Measurements from ENCODE around the gene GIGYF2.
"Not testable (repeated sequence)": the region's sequence is repeated elsewhere in the genome, so short reads cannot be mapped to it uniquely, and the experiment has no call there.

The GIGYF2 gene

DNA sequence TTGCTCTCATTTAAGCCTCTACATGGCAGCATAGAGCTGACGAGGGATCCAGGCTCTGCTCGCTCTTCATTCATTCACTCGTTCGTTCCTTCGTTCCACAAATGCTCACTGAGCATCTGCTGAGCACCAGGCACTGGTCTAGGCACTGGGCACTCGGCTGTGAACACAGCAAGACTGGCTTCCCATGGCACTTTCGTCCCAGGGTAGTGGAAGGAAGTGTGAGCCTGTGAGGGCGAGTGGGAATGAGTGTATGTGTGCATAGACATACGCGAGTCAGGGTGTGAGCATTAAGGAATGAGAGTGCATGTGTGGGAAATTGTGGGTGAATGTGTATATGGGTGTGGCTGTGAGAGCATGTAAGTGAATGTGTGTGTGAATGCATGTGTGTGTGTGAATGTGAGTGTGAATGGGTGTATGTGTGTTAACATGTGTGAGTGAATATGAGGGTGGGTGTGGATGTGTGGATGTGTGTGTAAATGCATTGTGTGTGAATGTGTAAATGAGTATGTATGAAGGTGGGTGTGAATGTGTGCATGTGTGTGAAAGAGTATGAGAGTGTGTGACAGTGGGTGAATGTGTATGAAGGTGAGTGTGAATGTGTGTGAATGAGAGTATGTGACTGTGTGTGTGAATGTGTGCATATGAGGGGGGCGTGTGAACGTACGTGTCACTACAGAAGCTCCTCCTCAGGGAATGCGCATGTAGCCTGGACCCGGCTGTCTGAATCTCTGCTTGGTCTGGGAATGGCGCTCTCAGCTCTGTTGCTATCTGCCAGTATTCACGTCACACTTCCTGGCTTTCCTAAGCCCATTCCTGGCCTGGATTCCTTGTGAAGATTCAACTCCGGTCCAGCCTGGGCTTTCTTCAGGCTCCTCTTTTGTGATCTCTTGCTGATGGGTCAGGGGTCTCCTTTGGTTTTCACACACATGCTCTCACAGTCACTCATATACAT lies 201.7 kb downstream of the GIGYF2 start:
- Histone ChIP-seq H3K27me3 (replicated peaks; ENCODE audit: control insufficient read depth, insufficient read depth, low read length) (no peaks in the 10 kb centered on the region), H3K4me1 (ENCODE audit: control insufficient read depth, insufficient read depth, low read length) (peaks cover 6% of the 10 kb centered on the region), H3K9ac (ENCODE audit: low read length) (no peak overlapping the region), H3K36me3 (ENCODE audit: control insufficient read depth, insufficient read depth, low read length, severe bottlenecking) (no peaks in the 10 kb centered on the region), H3K4me3 (ENCODE audit: low read length) (no peak overlapping the region), H3K9me3 (ENCODE audit: control insufficient read depth, low read length) (no peaks in the 10 kb centered on the region)
- DNase-seq (ENCODE audit: low read depth), result no peak

DNA sequence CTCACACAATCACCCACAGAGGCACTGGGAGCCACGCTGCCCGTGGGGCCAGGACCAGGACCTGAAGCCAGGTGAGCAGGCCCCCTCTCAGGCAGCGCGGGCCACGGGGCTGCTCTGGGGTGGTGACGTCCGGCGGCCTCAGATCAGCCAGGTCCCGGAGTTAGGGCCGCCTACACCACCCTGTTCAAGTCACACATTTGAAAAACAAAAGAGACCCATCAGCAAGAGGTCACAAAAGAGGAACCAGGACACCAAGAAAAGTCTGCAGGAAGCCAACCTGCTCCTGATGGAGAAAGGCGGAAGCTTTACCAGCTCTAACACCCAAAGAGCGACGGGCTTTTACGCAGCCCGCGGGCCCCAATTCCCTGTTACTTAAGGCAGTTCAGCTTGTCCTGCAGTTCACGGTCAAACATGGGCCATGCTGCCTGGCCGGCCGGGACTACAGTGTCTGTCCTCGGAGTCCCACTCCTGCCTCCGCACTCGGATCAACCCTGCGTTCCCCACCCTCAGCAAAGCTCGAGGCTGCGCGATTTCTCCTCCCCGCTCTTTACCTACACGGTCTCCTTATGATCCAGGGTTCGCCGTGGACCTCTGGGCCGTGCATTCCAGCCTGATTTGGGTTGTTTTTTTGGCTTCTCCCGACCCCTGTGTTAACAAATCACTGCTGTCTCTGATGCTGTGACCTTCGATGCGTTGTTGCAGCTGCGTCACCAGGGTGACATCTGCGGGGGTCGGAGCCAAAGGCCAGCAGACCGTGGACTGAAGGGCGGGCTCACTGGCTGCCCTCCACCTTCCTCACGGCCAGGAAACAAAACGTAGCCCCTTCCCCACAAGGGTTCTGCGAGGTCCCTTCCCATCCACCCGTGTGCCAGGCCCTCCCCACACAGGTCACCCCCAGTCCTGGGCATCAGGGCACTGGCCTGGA lies 203.9 kb downstream of the GIGYF2 start:
- Histone ChIP-seq H3K4me1 (ENCODE audit: control insufficient read depth, insufficient read depth, low read length) (peaks cover 6% of the 10 kb centered on the region), H3K9me3 (ENCODE audit: control insufficient read depth, low read length) (no peaks in the 10 kb centered on the region), H3K4me3 (ENCODE audit: low read length) (no peak overlapping the region), H3K27me3 (replicated peaks; ENCODE audit: control insufficient read depth, insufficient read depth, low read length) (no peaks in the 10 kb centered on the region), H3K9ac (ENCODE audit: low read length) (no peak overlapping the region), H3K36me3 (ENCODE audit: control insufficient read depth, insufficient read depth, low read length, severe bottlenecking) (no peaks in the 10 kb centered on the region)
- DNase-seq (ENCODE audit: low read depth), result no peak

DNA sequence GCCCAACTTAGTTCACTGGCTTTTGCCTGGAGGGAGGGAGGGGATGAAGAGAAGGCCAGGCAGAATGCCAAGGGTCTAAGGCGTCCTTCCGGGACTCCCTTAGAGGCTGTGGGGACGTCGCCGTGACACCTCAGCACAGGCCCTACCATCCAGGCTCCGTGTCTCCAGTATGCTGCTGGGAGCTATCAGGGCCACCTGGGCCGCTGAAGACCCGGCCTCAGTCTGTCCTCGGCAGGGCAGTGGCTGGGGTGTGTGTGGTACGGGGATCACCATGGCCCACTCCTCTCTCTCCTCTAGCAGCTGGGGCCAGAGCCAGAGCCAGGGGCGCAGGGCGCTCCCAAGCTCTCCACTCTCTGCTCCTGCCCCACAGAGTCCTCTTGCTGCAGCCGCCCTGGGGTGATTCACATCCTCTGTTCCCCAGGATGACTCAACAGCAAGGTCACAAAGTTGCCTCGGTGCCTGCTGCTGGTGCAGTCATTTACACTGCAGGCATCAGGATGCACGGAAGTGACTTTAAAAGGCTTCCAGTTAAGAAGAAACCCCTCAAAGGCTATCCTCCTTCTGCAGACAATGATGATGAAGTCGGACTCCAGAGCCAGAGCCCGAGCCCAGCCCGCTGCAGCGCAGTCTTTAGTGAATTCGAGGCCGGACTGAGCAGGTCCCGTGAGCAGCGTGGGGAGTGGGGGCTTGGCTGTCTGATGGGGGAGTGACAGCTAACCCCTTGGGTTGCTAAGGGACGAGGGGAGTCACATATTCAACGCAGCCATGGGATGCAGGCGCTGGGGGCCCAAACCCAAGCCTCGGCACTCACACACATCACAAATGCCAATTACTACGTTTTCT lies 204.8 kb downstream of the GIGYF2 start:
- no peaks in the 10 kb centered on the region for H3K36me3 ChIP-seq (ENCODE audit: control insufficient read depth, insufficient read depth, low read length, severe bottlenecking)
- no peak overlapping the region for H3K9ac ChIP-seq (ENCODE audit: low read length)
- peak; percentile 82 for DNase-seq (ENCODE audit: low read depth)
- H3K27me3 ChIP-seq (replicated peaks; ENCODE audit: control insufficient read depth, insufficient read depth, low read length), result no peaks in the 10 kb centered on the region
- H3K9me3 ChIP-seq (ENCODE audit: control insufficient read depth, low read length), result no peaks in the 10 kb centered on the region
- no peak overlapping the region for H3K4me3 ChIP-seq (ENCODE audit: low read length)
- H3K4me1 ChIP-seq (ENCODE audit: control insufficient read depth, insufficient read depth, low read length), result peaks cover 6% of the 10 kb centered on the region

DNA sequence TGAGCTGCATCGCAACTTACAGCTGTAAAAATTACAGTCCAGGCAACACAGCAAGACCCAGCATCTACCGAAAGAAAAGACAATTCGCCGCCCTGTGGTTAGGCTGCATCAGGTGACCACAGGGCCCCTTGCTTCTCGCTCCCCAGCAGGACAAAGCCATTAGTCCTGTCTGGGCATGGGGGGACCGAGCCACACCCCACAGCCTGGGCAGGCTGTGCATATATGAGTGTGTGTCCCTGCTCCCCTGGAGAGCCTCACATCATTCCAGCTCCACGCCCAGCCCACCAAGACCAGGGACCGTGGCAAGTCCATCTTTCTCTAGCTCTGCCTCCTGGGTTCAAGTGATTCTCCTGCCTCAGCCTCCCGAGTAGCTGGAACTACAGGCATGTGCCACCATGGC lies 206.9 kb downstream of the GIGYF2 start:
- Histone ChIP-seq H3K9me3 (ENCODE audit: control insufficient read depth, low read length) (no peaks in the 10 kb centered on the region), H3K36me3 (ENCODE audit: control insufficient read depth, insufficient read depth, low read length, severe bottlenecking) (no peaks in the 10 kb centered on the region), H3K4me1 (ENCODE audit: control insufficient read depth, insufficient read depth, low read length) (peaks cover 6% of the 10 kb centered on the region), H3K9ac (ENCODE audit: low read length) (no peak overlapping the region), H3K27me3 (replicated peaks; ENCODE audit: control insufficient read depth, insufficient read depth, low read length) (no peaks in the 10 kb centered on the region), H3K4me3 (ENCODE audit: low read length) (no peak overlapping the region)
- DNase-seq (ENCODE audit: low read depth), result no peak

DNA sequence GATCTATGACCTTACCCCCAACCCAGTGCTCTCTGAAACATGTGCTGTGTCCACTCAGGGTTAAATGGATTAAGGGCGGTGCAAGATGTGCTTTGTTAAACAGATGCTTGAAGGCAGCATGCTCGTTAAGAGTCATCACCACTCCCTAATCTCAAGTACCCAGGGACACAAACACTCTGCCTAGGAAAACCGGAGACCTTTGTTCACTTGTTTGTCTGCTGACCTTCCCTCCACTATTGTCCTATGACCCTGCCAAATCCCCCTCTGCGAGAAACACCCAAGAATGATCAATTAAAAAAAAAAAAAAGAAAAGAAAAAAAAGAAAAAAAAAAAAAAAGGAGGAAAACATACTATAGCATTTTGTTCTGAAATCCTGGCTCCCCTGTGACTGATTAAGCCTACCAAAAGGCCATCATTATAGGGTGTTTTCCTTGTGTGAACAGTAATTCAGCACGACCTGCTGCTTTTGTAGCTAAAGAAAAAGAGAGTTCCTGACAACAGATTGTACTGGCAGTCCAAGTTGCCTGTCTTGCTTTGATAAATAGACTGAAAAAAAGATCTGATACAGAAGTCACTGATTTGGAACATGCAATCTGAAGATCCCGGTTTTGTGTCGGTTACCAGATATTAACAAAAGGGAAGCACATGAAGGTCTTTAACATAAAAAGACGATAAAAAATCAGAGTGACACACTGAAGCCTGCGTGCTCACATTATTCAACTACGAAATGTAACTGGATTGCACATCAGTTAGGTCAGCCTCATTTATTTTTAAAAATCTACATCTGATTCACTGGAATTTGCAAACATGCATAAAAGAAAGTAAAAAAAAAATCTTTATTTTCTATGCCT lies 210.0 kb downstream of the GIGYF2 start:
- not testable (repeated sequence) for H3K36me3 ChIP-seq (ENCODE audit: control insufficient read depth, insufficient read depth, low read length, severe bottlenecking); DNase-seq (ENCODE audit: low read depth); H3K27me3 ChIP-seq (replicated peaks; ENCODE audit: control insufficient read depth, insufficient read depth, low read length); H3K9ac ChIP-seq (ENCODE audit: low read length); H3K4me3 ChIP-seq (ENCODE audit: low read length); H3K4me1 ChIP-seq (ENCODE audit: control insufficient read depth, insufficient read depth, low read length)
- peaks cover 18% of the 10 kb centered on the region for H3K9me3 ChIP-seq (ENCODE audit: control insufficient read depth, low read length)

DNA sequence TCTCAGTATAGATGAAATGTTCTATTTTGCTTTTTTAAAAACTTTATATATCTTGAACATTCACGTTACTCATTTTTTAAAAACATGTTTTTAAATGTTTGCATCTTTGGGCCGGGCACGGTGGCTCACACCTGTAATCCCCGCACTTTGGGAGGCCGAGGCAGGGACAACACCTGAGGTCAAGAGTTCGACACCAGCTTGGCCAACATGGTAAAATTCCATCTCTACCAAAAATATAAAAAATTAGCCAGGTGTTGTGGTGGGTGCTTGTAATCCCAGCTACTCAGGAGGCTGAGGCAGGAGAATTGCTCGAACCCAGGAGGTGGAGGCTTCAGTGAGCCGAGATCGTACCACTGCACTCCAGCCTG lies 210.6 kb downstream of the GIGYF2 start:
- H3K9ac ChIP-seq (ENCODE audit: low read length); H3K36me3 ChIP-seq (ENCODE audit: control insufficient read depth, insufficient read depth, low read length, severe bottlenecking); H3K4me1 ChIP-seq (ENCODE audit: control insufficient read depth, insufficient read depth, low read length); DNase-seq (ENCODE audit: low read depth); H3K27me3 ChIP-seq (replicated peaks; ENCODE audit: control insufficient read depth, insufficient read depth, low read length); H3K4me3 ChIP-seq (ENCODE audit: low read length): not testable (repeated sequence)
- peaks cover 24% of the 10 kb centered on the region for H3K9me3 ChIP-seq (ENCODE audit: control insufficient read depth, low read length)

DNA sequence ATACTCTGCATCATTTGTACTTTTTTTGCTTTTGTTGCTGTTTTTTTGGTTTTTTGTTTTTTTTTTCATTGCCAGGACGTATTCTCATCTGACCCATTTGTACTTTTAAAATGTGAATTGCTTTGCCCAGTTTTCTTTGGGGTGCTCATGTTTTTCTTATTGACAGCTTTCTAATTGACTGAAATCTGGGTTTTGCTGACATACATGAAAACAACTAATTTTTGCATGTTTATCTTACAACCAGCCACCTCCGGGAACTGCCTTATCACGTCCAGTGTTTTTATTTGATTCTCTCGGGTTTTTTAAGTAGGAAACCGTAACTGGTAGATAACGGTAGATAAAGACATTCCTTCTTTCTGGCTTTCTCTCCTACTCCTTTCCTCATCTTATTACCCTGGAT lies 211.6 kb downstream of the GIGYF2 start:
- H3K36me3 ChIP-seq (ENCODE audit: control insufficient read depth, insufficient read depth, low read length, severe bottlenecking), result no peaks in the 10 kb centered on the region
- H3K9ac ChIP-seq (ENCODE audit: low read length), result no peak overlapping the region
- H3K9me3 ChIP-seq (ENCODE audit: control insufficient read depth, low read length), result peaks cover 24% of the 10 kb centered on the region
- no peak for DNase-seq (ENCODE audit: low read depth)
- no peaks in the 10 kb centered on the region for H3K4me1 ChIP-seq (ENCODE audit: control insufficient read depth, insufficient read depth, low read length)
- no peak overlapping the region for H3K4me3 ChIP-seq (ENCODE audit: low read length)
- no peaks in the 10 kb centered on the region for H3K27me3 ChIP-seq (replicated peaks; ENCODE audit: control insufficient read depth, insufficient read depth, low read length)
